NCI-H1092 treated with DMSO at 0.1 percent for 48 hours (cell line): ENCODE measurements around the gene CAMKMT.

ENCODE experiments used
- DNase-seq: peaks from one replicate; lab custom pipeline; 2025; lab: John Stamatoyannopoulos, UW

CAMKMT gene

GRCh38 chr2:44649381-44649780, 287.6 kb downstream of the CAMKMT start:
- no peak for DNase-seq

GRCh38 chr2:44650796-44651195, 289.0 kb downstream of the CAMKMT start:
- DNase-seq: no peak

- no peak for DNase-seq
Measured at GRCh38 chr2:44651974-44652373, 290.2 kb downstream of the CAMKMT start.

GRCh38 chr2:44652701-44653100, 291.0 kb downstream of the CAMKMT start:
- no peak for DNase-seq

- no peak for DNase-seq
Measured at GRCh38 chr2:44655401-44655864, 293.7 kb downstream of the CAMKMT start.

GRCh38 chr2:44656460-44656859, 294.7 kb downstream of the CAMKMT start:
- no peak for DNase-seq

- no peak for DNase-seq
Measured at GRCh38 chr2:44663471-44664073, 301.8 kb downstream of the CAMKMT start.

- no peak for DNase-seq
Measured at GRCh38 chr2:44668336-44668735, 306.6 kb downstream of the CAMKMT start.

GRCh38 chr2:44671276-44671675, 309.5 kb downstream of the CAMKMT start:
- no peak for DNase-seq

- no peak for DNase-seq
Measured at GRCh38 chr2:44671916-44672315, 310.2 kb downstream of the CAMKMT start.

GRCh38 chr2:44672431-44672830, 310.7 kb downstream of the CAMKMT start:
- no peak for DNase-seq

- no peak for DNase-seq
Measured at GRCh38 chr2:44674473-44675284, 312.9 kb downstream of the CAMKMT start.

GRCh38 chr2:44676379-44676778, 314.6 kb downstream of the CAMKMT start:
- no peak for DNase-seq

- peak; percentile 28 for DNase-seq
Measured at GRCh38 chr2:44679584-44679983, 317.8 kb downstream of the CAMKMT start.

- DNase-seq: no peak
Measured at GRCh38 chr2:44679990-44680389, 318.2 kb downstream of the CAMKMT start.

GRCh38 chr2:44680424-44680971, 318.8 kb downstream of the CAMKMT start:
- DNase-seq: peak; percentile 53

- peak; percentile 74 for DNase-seq
Measured at GRCh38 chr2:44680983-44681531, 319.3 kb downstream of the CAMKMT start.

- DNase-seq: no peak
Measured at GRCh38 chr2:44682459-44682858, 320.7 kb downstream of the CAMKMT start.

- no peak for DNase-seq
Measured at GRCh38 chr2:44684559-44684958, 322.8 kb downstream of the CAMKMT start.

- no peak for DNase-seq
Measured at GRCh38 chr2:44686561-44686960, 324.8 kb downstream of the CAMKMT start.

- no peak for DNase-seq
Measured at GRCh38 chr2:44687686-44688455, 326.1 kb downstream of the CAMKMT start.

GRCh38 chr2:44688456-44689124, 326.8 kb downstream of the CAMKMT start:
- DNase-seq: no peak
